Activated T-helper 17 cell treated with anti-CD3 and anti-CD28 coated beads, Interleukin-2, amount 50 U/mL, for 72 hours (primary cell): ENCODE data around the gene GHR. TPM values are rescaled to one million over a fixed set of nuclear protein-coding genes. Genes with fewer than 3 reads are reported as not detected.

Experiments used
- ATAC-seq: fragments of 150-1000 bp; cut with Tn5 transposase; replicated peaks from 2 replicates; pipeline ENCODE4 v1.10.0; 2021; ENCODE audit warnings: mild to moderate bottlenecking, moderate library complexity
- H3K27ac Mint-ChIP-seq: one replicate; pipeline ENCODE4 v1.8.0; 2022; ENCODE audit warnings: mixed read lengths
- H3K27me3 Mint-ChIP-seq: one replicate; pipeline ENCODE4 v1.8.0; 2022; ENCODE audit warnings: mixed read lengths
- H3K36me3 Mint-ChIP-seq: one replicate; pipeline ENCODE4 v1.8.0; 2022; ENCODE audit warnings: low read depth, mild to moderate bottlenecking, mixed read lengths
- H3K4me1 Mint-ChIP-seq: one replicate; pipeline ENCODE4 v1.8.0; 2022; ENCODE audit warnings: mixed read lengths
- H3K4me3 Mint-ChIP-seq: one replicate; pipeline ENCODE4 v1.8.0; 2022; ENCODE audit warnings: mild to moderate bottlenecking, mixed read lengths
- H3K9me3 Mint-ChIP-seq: one replicate; pipeline ENCODE4 v1.8.0; 2022; ENCODE audit warnings: mixed read lengths
- total RNA-seq, 2 donors: library from RNA; stranded (reverse); gene quantifications; one replicate each; pipeline ENCODE4 v1.2.3, GENCODE V29; 2022

The GHR gene
- total RNA-seq, 2 donors from 2014 or later, result not detected

GRCh38 chr5:42632354-42632900 lies 209.2 kb downstream of the GHR start:
- H3K36me3 Mint-ChIP-seq, result no peaks in the 10 kb centered on the region
- no peak overlapping the region for H3K4me3 Mint-ChIP-seq
- no peak overlapping the region for H3K27ac Mint-ChIP-seq
- peaks cover 4% of the 10 kb centered on the region for H3K27me3 Mint-ChIP-seq
- H3K9me3 Mint-ChIP-seq, result no peaks in the 10 kb centered on the region
- no peak for ATAC-seq
- no peaks in the 10 kb centered on the region for H3K4me1 Mint-ChIP-seq

- ATAC-seq, result no peak
- no peaks in the 10 kb centered on the region for H3K9me3 Mint-ChIP-seq
- H3K36me3 Mint-ChIP-seq, result no peaks in the 10 kb centered on the region
- H3K4me1 Mint-ChIP-seq, result no peaks in the 10 kb centered on the region
- H3K4me3 Mint-ChIP-seq, result no peak overlapping the region
- H3K27me3 Mint-ChIP-seq, result peaks cover 13% of the 10 kb centered on the region
- H3K27ac Mint-ChIP-seq, result no peak overlapping the region
These were observed 211.3 kb downstream of the GHR start for GRCh38 chr5:42634575-42634974.

DNA sequence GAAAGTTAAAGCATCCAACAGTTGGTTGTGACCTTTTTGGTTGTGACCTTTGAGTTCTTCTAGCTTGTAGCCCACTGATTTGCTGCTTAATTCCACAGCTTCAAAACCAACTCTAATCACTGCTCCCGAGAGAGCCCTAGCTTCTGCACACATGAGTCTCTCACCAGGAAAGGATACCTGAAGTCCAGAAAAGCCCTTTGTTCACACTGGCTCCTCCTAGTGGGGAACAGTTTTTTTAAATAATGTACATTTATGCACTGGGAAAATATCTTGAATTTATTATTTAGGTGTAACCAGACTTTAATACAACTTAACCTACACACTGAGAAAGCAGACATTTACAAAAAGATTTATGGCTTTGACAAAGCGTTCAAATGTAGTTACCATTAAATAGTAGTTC lies 213.2 kb downstream of the GHR start:
- H3K9me3 Mint-ChIP-seq, result no peaks in the 10 kb centered on the region

GRCh38 chr5:42636946-42637345 lies 213.7 kb downstream of the GHR start:
- Mint-ChIP-seq H3K4me3 (no peak overlapping the region), H3K4me1 (no peaks in the 10 kb centered on the region), H3K36me3 (no peaks in the 10 kb centered on the region), H3K9me3 (no peaks in the 10 kb centered on the region), H3K27ac (no peak overlapping the region), H3K27me3 (peaks cover 28% of the 10 kb centered on the region)
- no peak for ATAC-seq

More for the DNA sequence above, 213.2 kb downstream of the GHR start:
- ATAC-seq, result no peak
- Mint-ChIP-seq H3K4me1 (no peaks in the 10 kb centered on the region), H3K27me3 (peaks cover 22% of the 10 kb centered on the region), H3K27ac (no peak overlapping the region), H3K4me3 (no peak overlapping the region), H3K36me3 (no peaks in the 10 kb centered on the region)

DNA sequence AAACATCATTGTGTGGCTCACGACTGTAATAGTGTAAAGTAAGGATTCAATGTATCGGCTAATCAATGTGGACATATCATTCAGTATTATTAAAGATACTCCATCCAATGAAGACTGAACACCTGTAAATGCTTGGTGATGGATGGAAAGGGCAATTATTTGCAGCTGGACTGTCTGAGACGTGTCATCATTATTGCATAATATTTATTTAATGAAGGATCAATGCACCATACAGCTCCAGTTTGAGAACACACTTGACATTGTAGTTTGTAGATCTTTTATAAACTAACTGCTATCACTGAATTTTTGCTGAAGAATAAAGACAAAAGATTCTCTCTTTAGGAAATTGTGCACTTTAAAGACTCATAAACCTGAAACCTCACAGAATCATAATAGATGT lies 215.7 kb downstream of the GHR start:
- ATAC-seq, result no peak
- no peaks in the 10 kb centered on the region for H3K4me1 Mint-ChIP-seq
- no peak overlapping the region for H3K27ac Mint-ChIP-seq
- H3K27me3 Mint-ChIP-seq, result peaks cover 30% of the 10 kb centered on the region
- H3K36me3 Mint-ChIP-seq, result no peaks in the 10 kb centered on the region
- no peaks in the 10 kb centered on the region for H3K9me3 Mint-ChIP-seq
- H3K4me3 Mint-ChIP-seq, result no peak overlapping the region

DNA sequence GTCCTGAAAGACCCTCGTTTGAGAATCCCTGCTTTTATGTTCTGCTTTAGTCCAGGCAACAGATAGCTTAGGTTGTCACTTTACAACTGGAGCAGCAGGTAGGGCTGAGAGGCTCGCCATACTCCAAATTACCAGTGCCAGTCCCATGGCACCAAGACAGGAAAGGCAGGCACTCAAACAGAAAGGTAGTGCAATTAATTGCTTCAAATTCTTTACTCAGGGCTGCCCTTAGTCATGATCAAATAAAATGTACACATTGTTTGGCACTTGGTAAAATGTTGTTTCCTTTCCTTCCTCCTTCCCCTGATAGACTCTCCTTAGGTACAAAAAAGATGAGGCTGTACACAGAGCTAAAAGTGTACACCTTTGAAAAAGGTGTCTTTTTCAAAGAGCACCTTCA lies 217.6 kb downstream of the GHR start:
- H3K27me3 Mint-ChIP-seq, result peaks cover 34% of the 10 kb centered on the region
- H3K4me3 Mint-ChIP-seq, result no peak overlapping the region
- no peaks in the 10 kb centered on the region for H3K9me3 Mint-ChIP-seq
- ATAC-seq, result no peak
- H3K4me1 Mint-ChIP-seq, result no peaks in the 10 kb centered on the region
- no peaks in the 10 kb centered on the region for H3K36me3 Mint-ChIP-seq
- H3K27ac Mint-ChIP-seq, result no peak overlapping the region

DNA sequence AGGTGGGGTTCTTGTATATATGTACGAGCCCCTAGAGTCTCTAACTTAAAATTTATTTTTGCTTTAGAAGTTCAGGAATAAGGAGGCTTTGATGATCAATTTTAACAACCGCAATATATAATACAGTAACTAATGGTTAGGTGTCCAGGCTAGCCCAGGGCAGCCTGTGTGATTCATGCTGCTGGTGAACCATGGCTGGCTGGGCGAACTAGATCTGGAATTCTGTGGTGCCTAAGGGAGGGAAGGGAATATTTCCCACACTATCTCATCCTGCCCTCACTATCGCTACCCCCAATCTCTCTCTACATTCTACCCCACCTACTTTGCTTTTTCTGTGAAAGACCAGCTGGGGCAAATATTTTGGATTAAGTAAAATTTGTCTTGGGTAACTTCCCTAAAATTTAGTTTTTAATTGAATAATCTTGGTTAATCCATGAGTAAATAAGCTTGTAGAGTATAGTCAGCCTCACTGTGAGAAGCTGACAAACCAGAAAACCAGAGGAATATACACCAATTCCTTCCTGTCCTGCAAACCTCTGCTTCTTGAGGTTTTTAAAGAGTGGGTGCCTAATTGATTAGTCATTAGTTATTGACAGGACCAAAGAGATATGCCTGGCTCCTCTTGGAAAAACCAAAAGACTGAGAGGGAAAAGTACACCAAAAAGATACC lies 218.2 kb downstream of the GHR start:
- Mint-ChIP-seq H3K4me3 (no peak overlapping the region), H3K27me3 (peaks cover 34% of the 10 kb centered on the region), H3K36me3 (no peaks in the 10 kb centered on the region), H3K27ac (no peak overlapping the region), H3K4me1 (no peaks in the 10 kb centered on the region), H3K9me3 (no peaks in the 10 kb centered on the region)
- no peak for ATAC-seq

- Mint-ChIP-seq H3K27me3 (peaks cover 34% of the 10 kb centered on the region), H3K9me3 (no peaks in the 10 kb centered on the region), H3K4me1 (no peaks in the 10 kb centered on the region), H3K27ac (no peak overlapping the region), H3K4me3 (no peak overlapping the region), H3K36me3 (no peaks in the 10 kb centered on the region)
- no peak for ATAC-seq
These were observed 218.8 kb downstream of the GHR start for GRCh38 chr5:42642006-42642405.

GRCh38 chr5:42643360-42643759 lies 220.1 kb downstream of the GHR start:
- Mint-ChIP-seq H3K9me3 (no peaks in the 10 kb centered on the region), H3K36me3 (no peaks in the 10 kb centered on the region), H3K27ac (no peak overlapping the region), H3K27me3 (peaks cover 30% of the 10 kb centered on the region), H3K4me1 (no peaks in the 10 kb centered on the region), H3K4me3 (no peak overlapping the region)
- no peak for ATAC-seq

DNA sequence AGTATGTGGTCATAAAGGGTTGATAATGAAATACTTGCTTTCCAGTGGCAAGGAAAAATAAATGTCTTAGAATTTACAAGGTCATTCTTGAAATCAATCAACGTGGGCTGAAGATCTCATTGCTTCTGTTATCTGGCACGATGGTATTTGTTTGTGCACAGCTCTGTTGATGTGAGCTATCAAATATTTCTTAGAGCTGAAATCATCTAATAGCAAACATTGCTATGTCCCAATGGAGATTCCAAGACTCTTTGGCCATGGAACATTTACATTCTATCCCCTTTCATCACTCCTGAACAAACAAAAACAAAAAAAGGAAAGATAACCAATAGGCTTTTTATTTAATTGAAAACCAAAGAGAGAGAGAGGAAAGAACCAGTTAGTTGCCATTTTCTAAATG lies 221.9 kb downstream of the GHR start:
- no peaks in the 10 kb centered on the region for H3K9me3 Mint-ChIP-seq
- ATAC-seq, result no peak
- no peaks in the 10 kb centered on the region for H3K36me3 Mint-ChIP-seq
- H3K27ac Mint-ChIP-seq, result no peak overlapping the region
- H3K4me1 Mint-ChIP-seq, result no peaks in the 10 kb centered on the region
- H3K27me3 Mint-ChIP-seq, result peaks cover 21% of the 10 kb centered on the region
- no peak overlapping the region for H3K4me3 Mint-ChIP-seq

- H3K9me3 Mint-ChIP-seq, result no peaks in the 10 kb centered on the region
- no peak for ATAC-seq
- H3K36me3 Mint-ChIP-seq, result no peaks in the 10 kb centered on the region
- H3K27ac Mint-ChIP-seq, result no peak overlapping the region
- H3K4me1 Mint-ChIP-seq, result no peaks in the 10 kb centered on the region
- no peak overlapping the region for H3K4me3 Mint-ChIP-seq
- H3K27me3 Mint-ChIP-seq, result peaks cover 7% of the 10 kb centered on the region
These were observed 224.8 kb downstream of the GHR start for GRCh38 chr5:42648036-42648435.

- no peaks in the 10 kb centered on the region for H3K9me3 Mint-ChIP-seq
- ATAC-seq, result no peak
- no peak overlapping the region for H3K4me3 Mint-ChIP-seq
- H3K36me3 Mint-ChIP-seq, result no peaks in the 10 kb centered on the region
- H3K27ac Mint-ChIP-seq, result no peak overlapping the region
- H3K27me3 Mint-ChIP-seq, result peaks cover 3% of the 10 kb centered on the region
- no peaks in the 10 kb centered on the region for H3K4me1 Mint-ChIP-seq
These were observed 225.7 kb downstream of the GHR start for GRCh38 chr5:42648915-42649314.

- Mint-ChIP-seq H3K27me3 (no peaks in the 10 kb centered on the region), H3K9me3 (no peaks in the 10 kb centered on the region), H3K36me3 (no peaks in the 10 kb centered on the region), H3K4me3 (no peak overlapping the region), H3K27ac (no peak overlapping the region), H3K4me1 (no peaks in the 10 kb centered on the region)
- no peak for ATAC-seq
These were observed 226.8 kb downstream of the GHR start for GRCh38 chr5:42650084-42650483.

- H3K27me3 Mint-ChIP-seq, result no peaks in the 10 kb centered on the region
- H3K27ac Mint-ChIP-seq, result no peak overlapping the region
- no peak for ATAC-seq
- no peak overlapping the region for H3K4me3 Mint-ChIP-seq
- H3K4me1 Mint-ChIP-seq, result no peaks in the 10 kb centered on the region
- no peaks in the 10 kb centered on the region for H3K9me3 Mint-ChIP-seq
- H3K36me3 Mint-ChIP-seq, result no peaks in the 10 kb centered on the region
These were observed 230.5 kb downstream of the GHR start for GRCh38 chr5:42653705-42654104.

DNA sequence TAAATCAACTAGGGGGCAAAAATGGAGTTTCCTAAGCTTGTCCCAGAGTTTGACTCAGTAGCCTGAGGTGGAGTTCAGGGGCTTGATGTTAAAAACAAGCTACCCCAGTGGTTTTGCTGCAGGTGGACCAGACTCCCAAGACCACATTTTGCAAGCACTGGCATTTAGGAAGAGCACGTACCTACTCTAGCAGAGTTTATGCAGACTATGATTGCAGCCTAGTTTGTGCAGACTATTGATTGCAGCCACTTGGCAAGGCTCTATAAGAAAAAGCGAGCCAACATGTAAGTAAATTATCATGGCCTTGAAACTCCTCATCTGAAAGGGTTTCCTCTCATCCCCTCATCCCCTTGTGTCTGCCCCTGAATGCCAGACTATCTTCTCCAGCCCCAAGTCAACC lies 231.4 kb downstream of the GHR start:
- H3K9me3 Mint-ChIP-seq, result no peaks in the 10 kb centered on the region
- H3K4me1 Mint-ChIP-seq, result no peaks in the 10 kb centered on the region
- H3K36me3 Mint-ChIP-seq, result no peaks in the 10 kb centered on the region
- peaks cover 3% of the 10 kb centered on the region for H3K27me3 Mint-ChIP-seq
- ATAC-seq, result no peak
- no peak overlapping the region for H3K4me3 Mint-ChIP-seq
- no peak overlapping the region for H3K27ac Mint-ChIP-seq
